CD4-positive, alpha-beta memory T cell (primary cell): Measurements from ENCODE around the gene CFAP46. TPM values are rescaled to one million over a fixed set of nuclear protein-coding genes. Genes with fewer than 3 reads are reported as not detected.
"Not testable (repeated sequence)": the region's sequence is repeated elsewhere in the genome, so short reads cannot be mapped to it uniquely, and the experiment has no call there.

Experiments
- CTCF ChIA-PET: fragments of 350-600 bp; sonication (Branson Sonifier 250); formaldehyde crosslinking; loops from one replicate; lab custom pipeline; 2021; ENCODE audit warnings: inconsistent platforms; ENCODE audit not compliant: partially characterized antibody; lab: Charles Lee
- POLR2A ChIA-PET: fragments of 350-600 bp; sonication (Branson Sonifier 250); formaldehyde crosslinking; loops from one replicate; lab custom pipeline; 2021; ENCODE audit not compliant: partially characterized antibody; lab: Charles Lee
- DNase-seq, 5 donors: peaks; one replicate each; pipeline versions ENCODE4 v3.0.0 to v3.0.0-alpha.2; 2020 to 2022; ENCODE audit warnings: mixed read lengths in 1 of 5
- H3K27ac ChIP-seq: one replicate; pipeline ENCODE4 v1.7.0; 2013; ENCODE audit warnings: low read depth, low read length
- H3K27me3 ChIP-seq: 2 replicates; pipeline ENCODE4 v1.7.0; 2013; ENCODE audit warnings: mild to moderate bottlenecking, low read length, moderate library complexity; ENCODE audit not compliant: insufficient read depth
- H3K36me3 ChIP-seq: 2 replicates; pipeline ENCODE4 v1.7.0; 2013; ENCODE audit warnings: mild to moderate bottlenecking, low read length, moderate library complexity; ENCODE audit not compliant: insufficient read depth
- H3K4me1 ChIP-seq: 2 replicates; pipeline ENCODE4 v1.7.0; 2013; ENCODE audit warnings: mild to moderate bottlenecking, low read length, moderate library complexity; ENCODE audit not compliant: insufficient read depth
- H3K4me3 ChIP-seq, 2 donors: one replicate each; pipeline ENCODE4 v1.7.0; 2013; ENCODE audit warnings: low read length in 2 of 2, mild to moderate bottlenecking in 1 of 2
- H3K9me3 ChIP-seq, 2 donors: one replicate each; pipeline ENCODE4 v1.7.0; 2013; ENCODE audit warnings: low read length in 2 of 2, control low read depth in 1 of 2; ENCODE audit not compliant: control insufficient read depth in 1 of 2
- H3K27ac Mint-ChIP-seq, 7 donors: one replicate each; pipeline ENCODE4 v1.8.0; 2020 to 2021; ENCODE audit warnings: mixed read lengths in 7 of 7, mild to moderate bottlenecking in 6 of 7, inconsistent platforms in 3 of 7, moderate library complexity in 3 of 7
- H3K27me3 Mint-ChIP-seq, 2 donors: one replicate each; pipeline ENCODE4 v1.8.0; 2020 to 2021; ENCODE audit warnings: mixed read lengths in 2 of 2
- H3K36me3 Mint-ChIP-seq, 2 donors: one replicate each; pipeline ENCODE4 v1.8.0; 2020 to 2021; ENCODE audit warnings: mixed read lengths in 2 of 2, inconsistent platforms in 1 of 2, mild to moderate bottlenecking in 1 of 2
- H3K4me1 Mint-ChIP-seq, 4 donors: one replicate each; pipeline ENCODE4 v1.8.0; 2020 to 2021; ENCODE audit warnings: mixed read lengths in 4 of 4, mild to moderate bottlenecking in 1 of 4
- H3K4me3 Mint-ChIP-seq, 8 donors: one replicate each; pipeline ENCODE4 v1.8.0; 2020 to 2021; ENCODE audit warnings: mixed read lengths in 8 of 8, mild to moderate bottlenecking in 7 of 8, moderate library complexity in 6 of 8, inconsistent platforms in 3 of 8
- H3K9me3 Mint-ChIP-seq, 8 donors: one replicate each; pipeline ENCODE4 v1.8.0; 2020 to 2021; ENCODE audit warnings: mixed read lengths in 8 of 8, mild to moderate bottlenecking in 5 of 8, inconsistent platforms in 3 of 8, moderate library complexity in 1 of 8
- intact Hi-C: fragments of 100-400 bp; cut with micrococcal nuclease; formaldehyde crosslinking; loops from one replicate; pipeline ENCODE4 v1.15.1; 2023
- polyA plus RNA-seq, 2 donors: library from polyadenylated mRNA; unstranded; fragments of 300-500 nt; fragmentation: Illumina TruSeq; gene quantifications; one replicate each; pipeline ENCODE4 v1.2.3, GENCODE V29; 2021
- total RNA-seq, 2 experiments: library from RNA; stranded (reverse); gene quantifications; one replicate each; pipeline ENCODE4 v1.2.3, GENCODE V29; 2021

CFAP46 gene
- total and polyA plus RNA-seq, 4 experiments from 2014 or later, result not detected

- H3K9me3 Mint-ChIP-seq, result no peaks in the 10 kb centered on the region
- peaks cover 0 to 3% of the 10 kb centered on the region in 2 donors for H3K36me3 Mint-ChIP-seq
- Histone ChIP-seq H3K4me1 (peaks cover 10% of the 10 kb centered on the region), H3K27me3 (no peaks in the 10 kb centered on the region), H3K4me3 (no peak overlapping the region), H3K9me3 (no peaks in the 10 kb centered on the region), H3K36me3 (no peaks in the 10 kb centered on the region), H3K27ac (no peak overlapping the region)
- intact Hi-C loops, result no loop called here
- no peak for DNase-seq
- H3K4me3 Mint-ChIP-seq, result no peak overlapping the region
- ChIA-PET POLR2A (no interaction called here), CTCF (no interaction called here)
- H3K4me1 Mint-ChIP-seq, result peaks cover 7 to 22% (median 18%) of the 10 kb centered on the region in 4 donors
- no peak overlapping the region for H3K27ac Mint-ChIP-seq
- peaks cover 0 to 3% of the 10 kb centered on the region in 2 donors for H3K27me3 Mint-ChIP-seq
Measured at GRCh38 chr10:132960071-132960472, 17.7 kb upstream of the CFAP46 start.

- H3K27me3 ChIP-seq, result no peaks in the 10 kb centered on the region
- Mint-ChIP-seq H3K27ac (no peak overlapping the region), H3K4me3 (no peak overlapping the region), H3K9me3 (no peaks in the 10 kb centered on the region), H3K36me3 (peaks cover 0 to 3% of the 10 kb centered on the region in 2 donors), H3K4me1 (peaks cover 7 to 22% (median 15%) of the 10 kb centered on the region in 4 donors), H3K27me3 (peaks cover under 1 to 3% of the 10 kb centered on the region in 2 donors)
- DNase-seq, result no peak
- H3K4me1 ChIP-seq, result peaks cover 10% of the 10 kb centered on the region
- no peaks in the 10 kb centered on the region for H3K36me3 ChIP-seq
- no peak overlapping the region for H3K27ac ChIP-seq
- ChIA-PET POLR2A (no interaction called here), CTCF (no interaction called here)
- no peak overlapping the region for H3K4me3 ChIP-seq
- no peaks in the 10 kb centered on the region for H3K9me3 ChIP-seq
- intact Hi-C loops, result no loop called here
Measured at GRCh38 chr10:132959559-132959961, 17.2 kb upstream of the CFAP46 start.

GRCh38 chr10:132958883-132959558 lies 16.7 kb upstream of the CFAP46 start:
- no peak overlapping the region for H3K27ac ChIP-seq
- H3K9me3 ChIP-seq, result no peaks in the 10 kb centered on the region
- H3K36me3 Mint-ChIP-seq, result peaks cover 0 to 3% of the 10 kb centered on the region in 2 donors
- H3K27me3 Mint-ChIP-seq, result peaks cover 3 to 4% of the 10 kb centered on the region in 2 donors
- H3K27ac Mint-ChIP-seq, result no peak overlapping the region
- H3K4me3 ChIP-seq, result no peak overlapping the region
- intact Hi-C loops, result no loop called here
- H3K4me1 Mint-ChIP-seq, result peaks cover 7 to 22% (median 15%) of the 10 kb centered on the region in 4 donors
- CTCF ChIA-PET, result no interaction called here
- H3K4me1 ChIP-seq, result peaks cover 10% of the 10 kb centered on the region
- H3K9me3 Mint-ChIP-seq, result no peaks in the 10 kb centered on the region
- no peaks in the 10 kb centered on the region for H3K27me3 ChIP-seq
- DNase-seq, result no peak
- no peak overlapping the region for H3K4me3 Mint-ChIP-seq
- POLR2A ChIA-PET, result no interaction called here
- no peaks in the 10 kb centered on the region for H3K36me3 ChIP-seq

GRCh38 chr10:132957981-132958882 lies 15.9 kb upstream of the CFAP46 start:
- Mint-ChIP-seq H3K36me3 (peaks cover 0 to 3% of the 10 kb centered on the region in 2 donors), H3K4me3 (no peak overlapping the region), H3K27me3 (peaks cover 3 to 7% of the 10 kb centered on the region in 2 donors), H3K4me1 (peaks cover 4 to 15% (median 11%) of the 10 kb centered on the region in 4 donors), H3K27ac (no peak overlapping the region), H3K9me3 (no peaks in the 10 kb centered on the region)
- H3K4me3 ChIP-seq, result no peak overlapping the region
- H3K27me3 ChIP-seq, result no peaks in the 10 kb centered on the region
- no peak for DNase-seq
- H3K36me3 ChIP-seq, result no peaks in the 10 kb centered on the region
- H3K27ac ChIP-seq, result no peak overlapping the region
- CTCF ChIA-PET, result no interaction called here
- H3K4me1 ChIP-seq, result peaks cover 10% of the 10 kb centered on the region
- no peaks in the 10 kb centered on the region for H3K9me3 ChIP-seq
- POLR2A ChIA-PET, result no interaction called here
- intact Hi-C loops, result no loop called here

- Histone ChIP-seq H3K27ac (no peak overlapping the region), H3K9me3 (no peaks in the 10 kb centered on the region), H3K4me3 (no peak overlapping the region), H3K27me3 (no peaks in the 10 kb centered on the region), H3K4me1 (peaks cover 3% of the 10 kb centered on the region), H3K36me3 (no peaks in the 10 kb centered on the region)
- ChIA-PET POLR2A (no interaction called here), CTCF (no interaction called here)
- Mint-ChIP-seq H3K27ac (no peak overlapping the region), H3K4me3 (no peak overlapping the region), H3K4me1 (peaks cover 0 to 4% (median 1%) of the 10 kb centered on the region in 4 donors), H3K9me3 (no peaks in the 10 kb centered on the region), H3K27me3 (peaks cover 0 to 8% of the 10 kb centered on the region in 2 donors), H3K36me3 (no peaks in the 10 kb centered on the region)
- DNase-seq, result no peak
- intact Hi-C loops, result no loop called here
Measured at GRCh38 chr10:132957131-132957530, 14.8 kb upstream of the CFAP46 start.

- H3K4me1 Mint-ChIP-seq, H3K27ac ChIP-seq, H3K4me1 ChIP-seq, H3K27ac Mint-ChIP-seq, H3K4me3 Mint-ChIP-seq, DNase-seq, POLR2A ChIA-PET, H3K36me3 Mint-ChIP-seq, H3K4me3 ChIP-seq, intact Hi-C loops, H3K9me3 Mint-ChIP-seq, H3K36me3 ChIP-seq, H3K27me3 ChIP-seq, CTCF ChIA-PET, H3K9me3 ChIP-seq, H3K27me3 Mint-ChIP-seq: not testable (repeated sequence)
Measured at GRCh38 chr10:132956259-132956658, 13.9 kb upstream of the CFAP46 start.

- no peak for DNase-seq
- Histone ChIP-seq H3K27me3 (no peaks in the 10 kb centered on the region), H3K4me3 (no peak overlapping the region), H3K27ac (no peak overlapping the region), H3K36me3 (no peaks in the 10 kb centered on the region), H3K9me3 (no peaks in the 10 kb centered on the region), H3K4me1 (no peaks in the 10 kb centered on the region)
- Mint-ChIP-seq H3K4me1 (no peaks in the 10 kb centered on the region), H3K9me3 (peaks cover 0 to 2% (median 0%) of the 10 kb centered on the region in 8 donors), H3K4me3 (no peak overlapping the region), H3K27ac (no peak overlapping the region), H3K36me3 (no peaks in the 10 kb centered on the region), H3K27me3 (peaks cover 7 to 8% of the 10 kb centered on the region in 2 donors)
- ChIA-PET POLR2A (no interaction called here), CTCF (no interaction called here)
- intact Hi-C loops, result no loop called here
Measured at GRCh38 chr10:132955479-132955878, 13.1 kb upstream of the CFAP46 start.
